Right forelimb (tissue), 1 donor: ENCODE data around the gene DIS3L2.

Source experiments
- DNase-seq: peaks from one replicate; pipeline ENCODE4 v3.0.0-alpha.2; 2018

The DIS3L2 gene

GRCh38 chr2:231961349-231962166, at the start of gene DIS3L2:
DIS3L2 (plus strand) TSS chr2:231961713; CDS start chr2:232014928, 53,215 bp downstream.
- DNase-seq = peak; percentile 91

GRCh38 chr2:231914077-231914690, 47.3 kb upstream of the DIS3L2 start:
- no peak for DNase-seq

- DNase-seq = no peak
These were observed 44.0 kb upstream of the DIS3L2 start for GRCh38 chr2:231917280-231918066.

GRCh38 chr2:231918501-231919330, 42.8 kb upstream of the DIS3L2 start:
- no peak for DNase-seq

GRCh38 chr2:231919341-231920035, 42.0 kb upstream of the DIS3L2 start:
- no peak for DNase-seq

GRCh38 chr2:231920366-231920765, 41.1 kb upstream of the DIS3L2 start:
- no peak for DNase-seq

GRCh38 chr2:231920795-231921194, 40.7 kb upstream of the DIS3L2 start:
- DNase-seq = no peak

- DNase-seq = no peak
These were observed 39.1 kb upstream of the DIS3L2 start for GRCh38 chr2:231922311-231923009.

- DNase-seq = no peak
These were observed 38.5 kb upstream of the DIS3L2 start for GRCh38 chr2:231923010-231923344.

GRCh38 chr2:231923951-231924888, 37.3 kb upstream of the DIS3L2 start:
- DNase-seq = no peak

GRCh38 chr2:231924889-231925275, 36.6 kb upstream of the DIS3L2 start:
- DNase-seq = no peak

- DNase-seq = peak; percentile 91
These were observed 36.0 kb upstream of the DIS3L2 start for GRCh38 chr2:231925303-231926179.

GRCh38 chr2:231926180-231926741, 35.3 kb upstream of the DIS3L2 start, which contains the start of gene NPPC:
NPPC (minus strand) TSS chr2:231926396; CDS start chr2:231926249, 147 bp downstream.
- DNase-seq = peak; percentile 84

GRCh38 chr2:231926761-231927565, 34.5 kb upstream of the DIS3L2 start:
- peak; percentile 65 for DNase-seq

- no peak for DNase-seq
These were observed 34.0 kb upstream of the DIS3L2 start for GRCh38 chr2:231927566-231927890.

- DNase-seq = no peak
These were observed 33.0 kb upstream of the DIS3L2 start for GRCh38 chr2:231928481-231928880.

GRCh38 chr2:231928901-231929725, 32.4 kb upstream of the DIS3L2 start:
- no peak for DNase-seq
